ENCODE results near the gene RASL10B.

- TF ChIP-seq ZC3H10 (CRISPR knock-in tag; IDR thresholded peaks at IDR 0.05): no peak
- no peak for TF ChIP-seq CREB5 (CRISPR knock-in tag; IDR thresholded peaks at IDR 0.05; ENCODE audit: low read depth)
- TF ChIP-seq ESRRG (CRISPR knock-in tag; IDR thresholded peaks at IDR 0.05): no peak
- TF ChIP-seq PATZ1 (CRISPR knock-in tag; IDR thresholded peaks at IDR 0.05; ENCODE audit: borderline replicate concordance): no peak
These were observed 7.7 kb upstream of the RASL10B start for GRCh38 chr17:35723735-35724134.
